WTC11 (cell line): ENCODE results near the gene MICAL2.

Experiments
- ATF6 ChIP-seq: sonication (generic); formaldehyde crosslinking; IDR thresholded peaks from 2 replicates; pipeline ENCODE4 v1.8.1; 2023; ENCODE audit warnings: mild to moderate bottlenecking, missing genetic modification reagents
- CBFB ChIP-seq: sonication (generic); formaldehyde crosslinking; IDR thresholded peaks from 2 replicates; pipeline ENCODE4 v1.8.1; 2022; ENCODE audit warnings: mild to moderate bottlenecking, low read depth, missing genetic modification reagents
- CREB1 ChIP-seq: sonication (generic); formaldehyde crosslinking; IDR thresholded peaks from 2 replicates; pipeline ENCODE4 v1.8.0; 2023; ENCODE audit warnings: mild to moderate bottlenecking, missing genetic modification reagents
- CTCF ChIP-seq: fragments of 200-600 bp; IDR thresholded peaks from 2 replicates; pipeline ENCODE4 v1.8.0; 2022; ENCODE audit warnings: antibody characterized with exemption
- FOXP1 ChIP-seq: sonication (generic); formaldehyde crosslinking; IDR thresholded peaks from 2 replicates; pipeline ENCODE4 v1.8.0; 2022; ENCODE audit warnings: missing genetic modification reagents, mild to moderate bottlenecking, moderate library complexity, borderline replicate concordance
- JUN ChIP-seq: sonication (generic); formaldehyde crosslinking; IDR thresholded peaks from 2 replicates; pipeline ENCODE4 v1.8.0; 2023; ENCODE audit warnings: mild to moderate bottlenecking, missing genetic modification reagents
- MAX ChIP-seq: sonication (generic); formaldehyde crosslinking; IDR thresholded peaks from 2 replicates; pipeline ENCODE4 v1.8.0; 2022; ENCODE audit warnings: mild to moderate bottlenecking, missing genetic modification reagents
- NR1H2 ChIP-seq: sonication (generic); formaldehyde crosslinking; IDR thresholded peaks from 2 replicates; pipeline ENCODE4 v1.9.0; 2021; ENCODE audit warnings: mild to moderate bottlenecking, moderate library complexity, missing genetic modification reagents
- USF1 ChIP-seq: sonication (generic); formaldehyde crosslinking; IDR thresholded peaks from 2 replicates; pipeline ENCODE4 v1.8.0; 2022; ENCODE audit warnings: mild to moderate bottlenecking, missing genetic modification reagents
- USF2 ChIP-seq: sonication (generic); formaldehyde crosslinking; IDR thresholded peaks from 2 replicates; pipeline ENCODE4 v1.8.1; 2023; ENCODE audit warnings: mild to moderate bottlenecking, missing genetic modification reagents, moderate library complexity
- ZNF138 ChIP-seq: sonication (generic); formaldehyde crosslinking; conservative IDR thresholded peaks from 2 replicates; pipeline ENCODE4 v1.8.1; 2022; ENCODE audit warnings: mild to moderate bottlenecking, moderate library complexity, missing genetic modification reagents
- ZNF416 ChIP-seq: fragments of 250-450 bp; sonication (Bioruptor Pico); IDR thresholded peaks from 2 replicates; pipeline ENCODE4 v1.9.0; 2021; ENCODE audit warnings: mild to moderate bottlenecking, inconsistent platforms
- TF ChIP-seq, protein P1 (sequence below): sonication (generic); formaldehyde crosslinking; IDR thresholded peaks from 2 replicates; pipeline ENCODE4 v1.8.1; 2023; ENCODE audit warnings: mild to moderate bottlenecking, missing genetic modification reagents, moderate library complexity

DNA sequence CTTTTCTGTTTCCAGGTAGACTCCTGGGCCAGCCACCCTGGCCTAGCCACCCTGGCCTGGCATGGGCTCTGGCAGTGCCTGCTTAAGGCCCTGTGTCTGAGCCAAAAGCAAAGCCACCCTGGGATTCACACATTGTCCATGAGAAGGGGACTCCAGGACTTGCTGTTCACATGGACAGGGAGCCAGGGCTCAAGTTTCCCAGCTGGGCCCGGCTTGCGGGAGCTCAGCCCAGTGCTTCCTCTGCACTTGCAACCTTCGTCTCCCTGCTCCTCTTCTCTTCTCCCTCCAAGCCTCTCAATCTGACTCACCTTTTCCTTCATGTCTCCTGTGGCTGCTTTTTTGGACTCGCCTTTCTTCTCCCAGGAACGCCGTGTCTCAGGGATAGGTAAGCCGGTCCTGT, 130.3 kb downstream of the MICAL2 start:
- no peak for TF ChIP-seq CTCF
- TF ChIP-seq NR1H2, result no peak
- no peak for TF ChIP-seq MAX (CRISPR knock-in tag)
- TF ChIP-seq ZNF138 (CRISPR knock-in tag), result no peak
- no peak for TF ChIP-seq USF2 (CRISPR knock-in tag)
- TF ChIP-seq CREB1 (CRISPR knock-in tag), result no peak
- TF ChIP-seq CBFB (CRISPR knock-in tag), result no peak
- TF ChIP-seq JUN (CRISPR knock-in tag), result no peak
- no peak for TF ChIP-seq FOXP1 (CRISPR knock-in tag)
- no peak for TF ChIP-seq ATF6 (CRISPR knock-in tag)
- TF ChIP-seq ZNF416, result no peak
- TF ChIP-seq USF1 (CRISPR knock-in tag), result no peak
- TF ChIP-seq, protein P1, sequence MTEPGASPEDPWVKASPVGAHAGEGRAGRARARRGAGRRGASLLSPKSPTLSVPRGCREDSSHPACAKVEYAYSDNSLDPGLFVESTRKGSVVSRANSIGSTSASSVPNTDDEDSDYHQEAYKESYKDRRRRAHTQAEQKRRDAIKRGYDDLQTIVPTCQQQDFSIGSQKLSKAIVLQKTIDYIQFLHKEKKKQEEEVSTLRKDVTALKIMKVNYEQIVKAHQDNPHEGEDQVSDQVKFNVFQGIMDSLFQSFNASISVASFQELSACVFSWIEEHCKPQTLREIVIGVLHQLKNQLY, result no peak
